PFSK-1 (cell line): ENCODE measurements around the gene RAB5B.

Experiments used
- FOXP2 ChIP-seq: optimal IDR thresholded peaks from 2 replicates; pipeline ENCODE3; 2011; ENCODE audit warnings: borderline replicate concordance, control low read depth, inconsistent platforms; ENCODE audit not compliant: insufficient read depth; ENCODE audit errors: extremely low read length, extremely low read depth
- POLR2AphosphoS5 ChIP-seq: IDR thresholded peaks from 2 replicates; pipeline ENCODE4 v1.6.1; 2012; ENCODE audit warnings: low read depth, mild to moderate bottlenecking, control low read depth, low read length, moderate library complexity
- REST ChIP-seq, 2 experiments: IDR thresholded peaks; 2 replicates each; pipeline versions ENCODE4 v1.6.1 to v1.8.0; 2011 to 2012; ENCODE audit warnings: low read depth in 2 of 2, low read length in 2 of 2, control low read depth in 1 of 2, inconsistent platforms in 1 of 2, mild to moderate bottlenecking in 1 of 2, moderate library complexity in 1 of 2; ENCODE audit not compliant: insufficient read depth in 1 of 2
- SIN3A ChIP-seq: IDR thresholded peaks from 2 replicates; pipeline ENCODE4 v1.6.1; 2012; ENCODE audit warnings: mild to moderate bottlenecking, low read length, moderate library complexity, borderline replicate concordance; ENCODE audit not compliant: insufficient read depth
- TAF1 ChIP-seq: IDR thresholded peaks from 2 replicates; pipeline ENCODE4 v1.6.1; 2012; ENCODE audit warnings: low read length, control low read depth, borderline replicate concordance; ENCODE audit not compliant: insufficient read depth

Gene RAB5B

GRCh38 chr12:56034586-56035332 lies 60.9 kb downstream of the RAB5B start:
- no peak for TF ChIP-seq FOXP2
- TF ChIP-seq POLR2AphosphoS5: no peak
- TF ChIP-seq TAF1: no peak
- TF ChIP-seq SIN3A: no peak
- no peak for TF ChIP-seq REST (IDR thresholded peaks at IDR 0.05; ENCODE audit: insufficient read depth in 1 of 2, low read depth in 2 of 2, low read length in 2 of 2)

GRCh38 chr12:56037161-56037560 lies 63.3 kb downstream of the RAB5B start:
- TF ChIP-seq REST (IDR thresholded peaks at IDR 0.05; ENCODE audit: insufficient read depth in 1 of 2, low read depth in 2 of 2, low read length in 2 of 2): no peak
- TF ChIP-seq POLR2AphosphoS5: no peak
- no peak for TF ChIP-seq SIN3A
- no peak for TF ChIP-seq FOXP2
- no peak for TF ChIP-seq TAF1

DNA sequence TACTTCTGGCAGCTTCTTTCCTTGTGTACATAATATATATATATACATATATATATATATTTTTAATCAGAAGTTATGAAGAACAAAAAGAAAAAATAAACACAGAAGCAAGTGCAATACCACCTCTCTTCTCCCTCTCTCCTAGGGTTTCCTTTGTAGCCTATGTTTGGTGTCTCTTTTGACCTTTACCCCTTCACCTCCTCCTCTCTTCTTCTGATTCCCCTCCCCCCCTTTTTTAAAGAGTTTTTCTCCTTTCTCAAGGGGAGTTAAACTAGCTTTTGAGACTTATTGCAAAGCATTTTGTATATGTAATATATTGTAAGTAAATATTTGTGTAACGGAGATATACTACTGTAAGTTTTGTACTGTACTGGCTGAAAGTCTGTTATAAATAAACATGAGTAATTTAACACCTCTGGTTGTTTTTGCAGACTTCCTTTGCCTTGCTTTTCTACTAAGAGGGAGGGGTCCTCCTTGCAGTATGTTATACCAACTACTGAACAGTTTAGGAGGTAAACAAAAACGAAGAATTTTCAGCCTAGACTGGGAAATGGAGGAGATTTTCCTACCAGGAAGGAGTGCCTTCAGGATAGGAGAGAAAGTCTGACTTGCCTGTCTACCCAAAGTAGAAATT lies 64.3 kb downstream of the RAB5B start:
- TF ChIP-seq FOXP2: no peak
- TF ChIP-seq SIN3A: no peak
- no peak for TF ChIP-seq POLR2AphosphoS5
- no peak for TF ChIP-seq TAF1
- TF ChIP-seq REST (IDR thresholded peaks at IDR 0.05; ENCODE audit: insufficient read depth in 1 of 2, low read depth in 2 of 2, low read length in 2 of 2): no peak

DNA sequence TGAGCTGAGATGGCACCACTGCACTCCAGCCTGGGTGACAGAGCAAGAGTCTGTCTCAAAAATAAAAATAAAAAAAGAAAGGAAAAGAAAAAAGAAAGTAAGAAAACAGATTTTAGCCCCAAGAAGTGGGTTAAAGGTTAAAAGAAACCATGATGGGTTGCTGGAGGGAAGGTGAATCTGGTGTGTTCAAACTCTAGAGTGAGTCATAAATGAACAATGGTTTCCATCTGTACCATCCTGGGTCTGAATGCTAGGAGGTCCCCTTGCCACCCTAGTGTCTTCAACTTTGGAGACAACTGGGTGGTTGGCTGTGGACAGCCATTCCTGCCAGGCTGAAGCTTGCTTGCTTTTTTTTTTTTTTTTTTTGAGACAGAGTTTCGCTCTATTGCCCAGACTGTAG lies 66.3 kb downstream of the RAB5B start:
- TF ChIP-seq TAF1 (no peak), REST (IDR thresholded peaks at IDR 0.05; ENCODE audit: insufficient read depth in 1 of 2, low read depth in 2 of 2, low read length in 2 of 2) (no peak), POLR2AphosphoS5 (no peak), FOXP2 (no peak), SIN3A (no peak)
